NCI-H345 (cell line): ENCODE results near the gene INPP4B.
"Not testable (repeated sequence)": the region's sequence is repeated elsewhere in the genome, so short reads cannot be mapped to it uniquely, and the experiment has no call there.

Experiments
- DNase-seq: peaks from one replicate; lab custom pipeline; 2025; lab: John Stamatoyannopoulos, UW

INPP4B gene

GRCh38 chr4:142081025-142081424, 765.1 kb downstream of the INPP4B start:
- DNase-seq, result no peak

GRCh38 chr4:142079959-142080358, 766.1 kb downstream of the INPP4B start:
- DNase-seq, result no peak

- no peak for DNase-seq
Observed at GRCh38 chr4:142077048-142077447, 769.1 kb downstream of the INPP4B start.

GRCh38 chr4:142068304-142068703, 777.8 kb downstream of the INPP4B start:
- not testable (repeated sequence) for DNase-seq

- not testable (repeated sequence) for DNase-seq
Observed at GRCh38 chr4:142066562-142066961, 779.5 kb downstream of the INPP4B start.

GRCh38 chr4:142065086-142065647, 780.9 kb downstream of the INPP4B start:
- no peak for DNase-seq

- DNase-seq, result no peak
Observed at GRCh38 chr4:142064181-142064580, 781.9 kb downstream of the INPP4B start.

GRCh38 chr4:142045996-142046395, 800.1 kb downstream of the INPP4B start:
- DNase-seq, result no peak

GRCh38 chr4:142044271-142044670, 801.8 kb downstream of the INPP4B start:
- no peak for DNase-seq

GRCh38 chr4:142043509-142043908, 802.6 kb downstream of the INPP4B start:
- no peak for DNase-seq

- DNase-seq, result no peak
Observed at GRCh38 chr4:142041788-142042187, 804.3 kb downstream of the INPP4B start.

GRCh38 chr4:142040043-142040442, 806.1 kb downstream of the INPP4B start:
- DNase-seq, result no peak

- DNase-seq, result no peak
Observed at GRCh38 chr4:142036795-142037583, 809.1 kb downstream of the INPP4B start.

GRCh38 chr4:142035566-142035965, 810.5 kb downstream of the INPP4B start:
- DNase-seq, result no peak

- no peak for DNase-seq
Observed at GRCh38 chr4:142034101-142034500, 812.0 kb downstream of the INPP4B start.

- no peak for DNase-seq
Observed at GRCh38 chr4:142030010-142030409, 816.1 kb downstream of the INPP4B start.

GRCh38 chr4:142021761-142022160, 824.3 kb downstream of the INPP4B start:
- DNase-seq, result no peak

GRCh38 chr4:142021181-142021580, 824.9 kb downstream of the INPP4B start:
- DNase-seq, result no peak

- no peak for DNase-seq
Observed at GRCh38 chr4:142016031-142016430, 830.1 kb downstream of the INPP4B start.

- DNase-seq, result no peak
Observed at GRCh38 chr4:142009751-142010150, 836.4 kb downstream of the INPP4B start.

GRCh38 chr4:142005519-142005918, 840.6 kb downstream of the INPP4B start:
- no peak for DNase-seq

- DNase-seq, result no peak
Observed at GRCh38 chr4:141999446-142000143, 846.5 kb downstream of the INPP4B start.

- no peak for DNase-seq
Observed at GRCh38 chr4:141995056-141995455, 851.0 kb downstream of the INPP4B start.
